Lower lobe of right lung (tissue), 2 donors: ENCODE data around the gene NME7. TPM values are rescaled to one million over a fixed set of nuclear protein-coding genes. Genes with fewer than 3 reads are reported as not detected.
"Not testable (repeated sequence)": the region's sequence is repeated elsewhere in the genome, so short reads cannot be mapped to it uniquely, and the experiment has no call there.

Source experiments
- ATAC-seq, 2 donors: fragments of 200-7000 bp; cut with Tn5 transposase; one replicate each; pipeline ENCODE4 v1.9.1; 2020 to 2022; ENCODE audit warnings: mild to moderate bottlenecking in 2 of 2, moderate library complexity in 2 of 2
- DNase-seq: peaks from one replicate; pipeline ENCODE4 v3.0.0-alpha.2; 2020
- H3K27ac ChIP-seq: fragments of 200-600 bp; one replicate; pipeline ENCODE4 v1.8.0; 2022
- H3K27me3 ChIP-seq: fragments of 200-600 bp; one replicate; pipeline ENCODE4 v1.8.0; 2022; ENCODE audit warnings: low read depth
- H3K36me3 ChIP-seq: fragments of 200-600 bp; one replicate; pipeline ENCODE4 v1.8.0; 2022; ENCODE audit warnings: mild to moderate bottlenecking
- H3K4me1 ChIP-seq: fragments of 200-600 bp; one replicate; pipeline ENCODE4 v1.8.0; 2022
- H3K4me3 ChIP-seq: fragments of 200-600 bp; one replicate; pipeline ENCODE4 v1.8.0; 2022; ENCODE audit warnings: mild to moderate bottlenecking
- H3K9me3 ChIP-seq: fragments of 200-600 bp; one replicate; pipeline ENCODE4 v1.8.0; 2022
- intact Hi-C: fragments of 100-400 bp; cut with DNase I; formaldehyde crosslinking; loops from one replicate; pipeline ENCODE4 v1.11.0; 2022
- total RNA-seq: library from RNA; stranded (reverse); fragmentation: NEBNext Ultra II Directional; extraction: Animal tissue kit (Norgen Biotek cat#: 25700); gene quantifications from one replicate; pipeline ENCODE4 v1.2.1, GENCODE V29; 2021
- TF ChIP-seq, protein P1 (sequence below): fragments of 200-600 bp; IDR thresholded peaks from one replicate; pipeline ENCODE4 v1.8.0; 2022; ENCODE audit warnings: antibody characterized with exemption, mild to moderate bottlenecking
- donor health status: DM: no; HTN: yes; CAD: no; lungs with severe emphysema.

NME7 gene
- total RNA-seq, 1 donor from 2014 or later, result 17.3 TPM

DNA sequence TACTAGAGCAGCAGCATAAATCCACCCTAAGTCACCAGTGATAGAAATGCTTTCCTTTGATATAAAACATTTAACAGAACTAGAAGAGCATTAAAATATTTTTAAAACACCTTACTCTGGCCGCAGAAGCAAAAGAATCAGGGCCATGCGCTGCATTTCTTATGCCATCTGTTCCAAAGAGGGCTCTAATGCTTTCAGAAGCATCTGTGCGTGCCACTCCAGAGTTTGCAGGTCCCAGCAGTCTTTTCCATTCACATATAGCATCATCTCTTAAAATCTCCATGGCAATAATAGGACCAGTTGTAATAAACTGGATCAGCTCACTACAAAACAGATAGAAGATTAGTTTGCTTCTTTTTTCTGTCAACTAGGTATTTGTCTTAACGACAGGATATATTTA is 69.2 kb downstream of the NME7 start:
- Histone ChIP-seq H3K4me1 (no peaks in the 10 kb centered on the region), H3K27ac (no peak overlapping the region), H3K27me3 (no peaks in the 10 kb centered on the region), H3K9me3 (no peaks in the 10 kb centered on the region), H3K36me3 (no peaks in the 10 kb centered on the region), H3K4me3 (no peak overlapping the region)
- intact Hi-C loops, result no loop called here
- no peak for ATAC-seq
- no peak for DNase-seq
- TF ChIP-seq, protein P1, sequence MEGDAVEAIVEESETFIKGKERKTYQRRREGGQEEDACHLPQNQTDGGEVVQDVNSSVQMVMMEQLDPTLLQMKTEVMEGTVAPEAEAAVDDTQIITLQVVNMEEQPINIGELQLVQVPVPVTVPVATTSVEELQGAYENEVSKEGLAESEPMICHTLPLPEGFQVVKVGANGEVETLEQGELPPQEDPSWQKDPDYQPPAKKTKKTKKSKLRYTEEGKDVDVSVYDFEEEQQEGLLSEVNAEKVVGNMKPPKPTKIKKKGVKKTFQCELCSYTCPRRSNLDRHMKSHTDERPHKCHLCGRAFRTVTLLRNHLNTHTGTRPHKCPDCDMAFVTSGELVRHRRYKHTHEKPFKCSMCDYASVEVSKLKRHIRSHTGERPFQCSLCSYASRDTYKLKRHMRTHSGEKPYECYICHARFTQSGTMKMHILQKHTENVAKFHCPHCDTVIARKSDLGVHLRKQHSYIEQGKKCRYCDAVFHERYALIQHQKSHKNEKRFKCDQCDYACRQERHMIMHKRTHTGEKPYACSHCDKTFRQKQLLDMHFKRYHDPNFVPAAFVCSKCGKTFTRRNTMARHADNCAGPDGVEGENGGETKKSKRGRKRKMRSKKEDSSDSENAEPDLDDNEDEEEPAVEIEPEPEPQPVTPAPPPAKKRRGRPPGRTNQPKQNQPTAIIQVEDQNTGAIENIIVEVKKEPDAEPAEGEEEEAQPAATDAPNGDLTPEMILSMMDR, result no peak

DNA sequence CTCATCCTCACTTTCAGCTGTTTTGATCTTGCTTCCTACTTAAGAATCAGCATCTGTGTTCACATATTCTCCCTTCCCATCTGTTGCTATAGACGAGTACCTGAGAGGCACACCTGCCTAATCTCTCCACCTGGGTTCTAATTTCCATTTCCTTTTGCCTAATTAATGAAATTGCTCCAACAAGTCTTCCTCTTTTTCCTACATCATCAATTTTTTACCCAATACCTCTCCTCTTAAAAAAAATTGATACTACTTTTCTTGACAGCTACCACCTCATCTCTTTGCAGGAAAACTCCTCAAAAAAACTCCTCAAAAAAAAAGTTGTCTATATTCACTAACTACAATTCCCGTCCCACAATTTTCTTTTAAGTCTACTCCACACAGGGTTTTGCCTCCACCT is 71.8 kb downstream of the NME7 start:
- TF ChIP-seq, protein P1, result no peak

GRCh38 chr1:169295425-169295824 is 72.2 kb downstream of the NME7 start:
- Histone ChIP-seq H3K27me3 (no peaks in the 10 kb centered on the region), H3K27ac (no peak overlapping the region), H3K9me3 (no peaks in the 10 kb centered on the region), H3K36me3 (no peaks in the 10 kb centered on the region), H3K4me1 (no peaks in the 10 kb centered on the region), H3K4me3 (no peak overlapping the region)
- intact Hi-C loops, result no loop called here
- ATAC-seq (no peak), DNase-seq (no peak)
- TF ChIP-seq, protein P1, result no peak

More for the DNA sequence above, 71.8 kb downstream of the NME7 start:
- H3K4me3 ChIP-seq, result no peak overlapping the region
- no peaks in the 10 kb centered on the region for H3K36me3 ChIP-seq
- ATAC-seq, result no peak
- H3K9me3 ChIP-seq, result no peaks in the 10 kb centered on the region
- no peak overlapping the region for H3K27ac ChIP-seq
- intact Hi-C loops, result no loop called here
- DNase-seq, result no peak
- no peaks in the 10 kb centered on the region for H3K4me1 ChIP-seq
- H3K27me3 ChIP-seq, result no peaks in the 10 kb centered on the region

DNA sequence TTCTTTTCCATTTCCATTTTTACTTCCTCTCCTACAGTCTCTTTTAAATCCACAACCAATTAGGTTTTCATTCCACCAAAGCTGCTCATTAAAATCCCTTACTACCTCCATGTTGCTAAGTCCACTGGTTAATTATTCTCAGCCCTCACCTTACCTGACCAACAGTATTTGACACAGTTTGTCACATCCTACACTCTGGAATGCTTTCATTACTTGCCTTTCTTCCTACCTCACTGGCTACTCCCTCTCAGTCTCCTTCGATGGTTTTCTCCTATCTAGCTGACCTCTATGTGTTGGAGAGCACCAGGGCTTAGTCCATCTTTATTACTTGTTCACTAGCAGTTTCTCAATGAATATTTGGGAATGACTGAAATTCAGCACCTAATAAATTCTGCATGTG is 78.6 kb downstream of the NME7 start:
- H3K9me3 ChIP-seq, result no peaks in the 10 kb centered on the region
- ATAC-seq (no peak), DNase-seq (no peak)
- no peaks in the 10 kb centered on the region for H3K27me3 ChIP-seq
- H3K4me3 ChIP-seq, result no peak overlapping the region
- H3K27ac ChIP-seq, result no peak overlapping the region
- H3K36me3 ChIP-seq, result no peaks in the 10 kb centered on the region
- TF ChIP-seq, protein P1, result no peak
- intact Hi-C loops, result no loop called here
- no peaks in the 10 kb centered on the region for H3K4me1 ChIP-seq

DNA sequence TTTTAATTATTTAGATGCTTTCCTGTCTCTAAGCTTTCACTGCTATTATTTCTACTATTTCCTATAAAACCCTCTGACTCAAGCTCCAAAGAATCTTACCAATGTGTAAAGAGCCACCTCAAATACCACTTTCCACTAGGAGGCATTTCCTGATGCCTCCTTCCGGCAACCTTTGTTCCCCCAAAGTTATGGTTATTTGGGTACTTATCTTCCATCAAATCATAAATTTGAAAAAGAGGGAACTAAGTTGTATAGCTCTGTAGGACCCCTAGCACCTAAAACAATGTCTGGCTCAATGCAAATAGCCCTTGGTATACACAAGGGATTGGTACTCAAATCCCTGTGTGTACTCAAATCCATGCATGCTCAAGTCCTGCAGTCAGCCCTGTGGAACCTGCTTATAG is 79.6 kb downstream of the NME7 start:
- no peak overlapping the region for H3K4me3 ChIP-seq
- ATAC-seq (no peak), DNase-seq (no peak)
- no peak overlapping the region for H3K27ac ChIP-seq
- intact Hi-C loops, result no loop called here
- H3K4me1 ChIP-seq, result no peaks in the 10 kb centered on the region
- TF ChIP-seq, protein P1, result no peak
- H3K36me3 ChIP-seq, result no peaks in the 10 kb centered on the region
- H3K27me3 ChIP-seq, result no peaks in the 10 kb centered on the region
- H3K9me3 ChIP-seq, result no peaks in the 10 kb centered on the region

GRCh38 chr1:169287280-169287679 is 80.3 kb downstream of the NME7 start:
- Histone ChIP-seq H3K27ac (no peak overlapping the region), H3K4me3 (no peak overlapping the region), H3K4me1 (no peaks in the 10 kb centered on the region), H3K9me3 (peaks cover under 1% of the 10 kb centered on the region), H3K36me3 (no peaks in the 10 kb centered on the region), H3K27me3 (no peaks in the 10 kb centered on the region)
- TF ChIP-seq, protein P1, result no peak
- intact Hi-C loops, result no loop called here
- DNase-seq (no peak), ATAC-seq (no peak)

GRCh38 chr1:169281562-169281961 is 86.0 kb downstream of the NME7 start:
- H3K27me3 ChIP-seq, DNase-seq, H3K4me1 ChIP-seq, H3K4me3 ChIP-seq, H3K36me3 ChIP-seq, intact Hi-C loops, ATAC-seq, H3K27ac ChIP-seq: not testable (repeated sequence)
- peaks cover 14% of the 10 kb centered on the region for H3K9me3 ChIP-seq
